ENCODE measurements around the gene ALDH16A1.

ALDH16A1 gene

GRCh38 chr19:49491030-49491803 lies 38.2 kb downstream of the ALDH16A1 start:
- TF ChIP-seq GATA3 (IDR thresholded peaks at IDR 0.05; ENCODE audit: low read depth, low read length) (no peak), GATA2 (IDR thresholded peaks at IDR 0.05; ENCODE audit: low read depth, low read length) (no peak)

- TF ChIP-seq GATA2 (IDR thresholded peaks at IDR 0.05; ENCODE audit: low read depth, low read length), result no peak
- no peak for TF ChIP-seq GATA3 (IDR thresholded peaks at IDR 0.05; ENCODE audit: low read depth, low read length)
Observed at GRCh38 chr19:49491804-49492572, 39.0 kb downstream of the ALDH16A1 start.

GRCh38 chr19:49492573-49493405 lies 39.8 kb downstream of the ALDH16A1 start:
- TF ChIP-seq GATA3 (IDR thresholded peaks at IDR 0.05; ENCODE audit: low read depth, low read length), result no peak
- TF ChIP-seq GATA2 (IDR thresholded peaks at IDR 0.05; ENCODE audit: low read depth, low read length), result no peak

- TF ChIP-seq GATA3 (IDR thresholded peaks at IDR 0.05; ENCODE audit: low read depth, low read length), result no peak
- TF ChIP-seq GATA2 (IDR thresholded peaks at IDR 0.05; ENCODE audit: low read depth, low read length), result no peak
Observed at GRCh38 chr19:49496574-49497008, 43.6 kb downstream of the ALDH16A1 start.

- TF ChIP-seq GATA2 (IDR thresholded peaks at IDR 0.05; ENCODE audit: low read depth, low read length) (no peak), GATA3 (IDR thresholded peaks at IDR 0.05; ENCODE audit: low read depth, low read length) (no peak)
Observed at GRCh38 chr19:49497047-49497788, 44.2 kb downstream of the ALDH16A1 start.

GRCh38 chr19:49497789-49498103 lies 44.7 kb downstream of the ALDH16A1 start:
- TF ChIP-seq GATA3 (IDR thresholded peaks at IDR 0.05; ENCODE audit: low read depth, low read length) (no peak), GATA2 (IDR thresholded peaks at IDR 0.05; ENCODE audit: low read depth, low read length) (no peak)

- TF ChIP-seq GATA3 (IDR thresholded peaks at IDR 0.05; ENCODE audit: low read depth, low read length), result no peak
- TF ChIP-seq GATA2 (IDR thresholded peaks at IDR 0.05; ENCODE audit: low read depth, low read length), result no peak
Observed at GRCh38 chr19:49498475-49498874, 45.5 kb downstream of the ALDH16A1 start.

GRCh38 chr19:49499030-49499670 lies 46.1 kb downstream of the ALDH16A1 start:
- TF ChIP-seq GATA2 (IDR thresholded peaks at IDR 0.05; ENCODE audit: low read depth, low read length) (no peak), GATA3 (IDR thresholded peaks at IDR 0.05; ENCODE audit: low read depth, low read length) (no peak)

- TF ChIP-seq GATA3 (IDR thresholded peaks at IDR 0.05; ENCODE audit: low read depth, low read length) (no peak), GATA2 (IDR thresholded peaks at IDR 0.05; ENCODE audit: low read depth, low read length) (no peak)
Observed at GRCh38 chr19:49502866-49503581, 50.0 kb downstream of the ALDH16A1 start.

- TF ChIP-seq GATA2 (IDR thresholded peaks at IDR 0.05; ENCODE audit: low read depth, low read length) (no peak), GATA3 (IDR thresholded peaks at IDR 0.05; ENCODE audit: low read depth, low read length) (no peak)
Observed at GRCh38 chr19:49503582-49503962, 50.5 kb downstream of the ALDH16A1 start.

- TF ChIP-seq GATA3 (IDR thresholded peaks at IDR 0.05; ENCODE audit: low read depth, low read length) (no peak), GATA2 (IDR thresholded peaks at IDR 0.05; ENCODE audit: low read depth, low read length) (no peak)
Observed at GRCh38 chr19:49506575-49507105, 53.6 kb downstream of the ALDH16A1 start.

- no peak for TF ChIP-seq GATA3 (IDR thresholded peaks at IDR 0.05; ENCODE audit: low read depth, low read length)
- no peak for TF ChIP-seq GATA2 (IDR thresholded peaks at IDR 0.05; ENCODE audit: low read depth, low read length)
Observed at GRCh38 chr19:49507803-49508494, 54.9 kb downstream of the ALDH16A1 start.

All from SH-SY5Y (cell line).